Skeletal muscle satellite cell (primary cell): ENCODE data around the gene CASP2.

Experiments
- H3K27me3 ChIP-seq: 2 replicates; pipeline ENCODE4 v1.7.0; 2013; ENCODE audit warnings: low read length; ENCODE audit not compliant: control insufficient read depth, insufficient read depth
- H3K36me3 ChIP-seq: 2 replicates; pipeline ENCODE4 v1.7.0; 2013; ENCODE audit warnings: mild to moderate bottlenecking, control low read depth, low read length; ENCODE audit not compliant: insufficient read depth
- H3K4me1 ChIP-seq: 2 replicates; pipeline ENCODE4 v1.7.0; 2013; ENCODE audit warnings: low read length; ENCODE audit not compliant: control insufficient read depth, insufficient read depth
- H3K4me2 ChIP-seq: 2 replicates; pipeline ENCODE4 v1.7.0; 2013; ENCODE audit warnings: mild to moderate bottlenecking, low read length
- H3K4me3 ChIP-seq: 2 replicates; pipeline ENCODE4 v1.7.0; 2013; ENCODE audit warnings: low read length
- H3K9ac ChIP-seq: 2 replicates; pipeline ENCODE4 v1.7.0; 2013; ENCODE audit warnings: mild to moderate bottlenecking, low read depth, low read length, moderate library complexity
- H3K9me3 ChIP-seq: replicated peaks from 2 replicates; pipeline ENCODE4 v1.7.0; 2013; ENCODE audit warnings: mild to moderate bottlenecking, control low read depth, low read length

CASP2 gene

GRCh38 chr7:143343596-143343995 is 55.4 kb downstream of the CASP2 start:
- Histone ChIP-seq H3K4me3 (no peak overlapping the region), H3K36me3 (no peaks in the 10 kb centered on the region), H3K9me3 (no peaks in the 10 kb centered on the region), H3K4me1 (no peaks in the 10 kb centered on the region), H3K27me3 (peaks cover 47% of the 10 kb centered on the region), H3K9ac (no peak overlapping the region), H3K4me2 (no peak overlapping the region)

GRCh38 chr7:143345428-143345900 is 57.3 kb downstream of the CASP2 start:
- no peaks in the 10 kb centered on the region for H3K9me3 ChIP-seq
- H3K4me3 ChIP-seq: no peak overlapping the region
- H3K9ac ChIP-seq: no peak overlapping the region
- H3K36me3 ChIP-seq: no peaks in the 10 kb centered on the region
- peak overlapping the region; percentile 58 for H3K4me2 ChIP-seq
- no peaks in the 10 kb centered on the region for H3K4me1 ChIP-seq
- peaks cover 46% of the 10 kb centered on the region for H3K27me3 ChIP-seq

GRCh38 chr7:143346018-143346417 is 57.9 kb downstream of the CASP2 start:
- H3K9ac ChIP-seq: no peak overlapping the region
- H3K4me3 ChIP-seq: no peak overlapping the region
- H3K4me2 ChIP-seq: no peak overlapping the region
- H3K36me3 ChIP-seq: no peaks in the 10 kb centered on the region
- H3K9me3 ChIP-seq: no peaks in the 10 kb centered on the region
- H3K4me1 ChIP-seq: no peaks in the 10 kb centered on the region
- peaks cover 47% of the 10 kb centered on the region for H3K27me3 ChIP-seq

GRCh38 chr7:143347950-143348349 is 59.8 kb downstream of the CASP2 start:
- Histone ChIP-seq H3K4me2 (no peak overlapping the region), H3K36me3 (no peaks in the 10 kb centered on the region), H3K9me3 (no peaks in the 10 kb centered on the region), H3K9ac (no peak overlapping the region), H3K4me3 (no peak overlapping the region), H3K4me1 (no peaks in the 10 kb centered on the region), H3K27me3 (peaks cover 55% of the 10 kb centered on the region)

- no peaks in the 10 kb centered on the region for H3K36me3 ChIP-seq
- no peaks in the 10 kb centered on the region for H3K9me3 ChIP-seq
- H3K4me2 ChIP-seq: no peak overlapping the region
- peaks cover 47% of the 10 kb centered on the region for H3K27me3 ChIP-seq
- no peak overlapping the region for H3K9ac ChIP-seq
- no peaks in the 10 kb centered on the region for H3K4me1 ChIP-seq
- no peak overlapping the region for H3K4me3 ChIP-seq
Measured at GRCh38 chr7:143351060-143351459, 62.9 kb downstream of the CASP2 start.

GRCh38 chr7:143351574-143351973 is 63.4 kb downstream of the CASP2 start:
- Histone ChIP-seq H3K4me1 (no peaks in the 10 kb centered on the region), H3K4me3 (no peak overlapping the region), H3K9me3 (no peaks in the 10 kb centered on the region), H3K36me3 (no peaks in the 10 kb centered on the region), H3K27me3 (peaks cover 44% of the 10 kb centered on the region), H3K9ac (no peak overlapping the region), H3K4me2 (no peak overlapping the region)

GRCh38 chr7:143352531-143353002 is 64.4 kb downstream of the CASP2 start:
- Histone ChIP-seq H3K4me2 (no peak overlapping the region), H3K4me3 (no peak overlapping the region), H3K9me3 (no peaks in the 10 kb centered on the region), H3K9ac (no peak overlapping the region), H3K27me3 (peaks cover 37% of the 10 kb centered on the region), H3K36me3 (no peaks in the 10 kb centered on the region), H3K4me1 (no peaks in the 10 kb centered on the region)

GRCh38 chr7:143354376-143354775 is 66.2 kb downstream of the CASP2 start:
- Histone ChIP-seq H3K9ac (no peak overlapping the region), H3K4me2 (no peak overlapping the region), H3K36me3 (no peaks in the 10 kb centered on the region), H3K9me3 (no peaks in the 10 kb centered on the region), H3K27me3 (peaks cover 27% of the 10 kb centered on the region), H3K4me1 (no peaks in the 10 kb centered on the region), H3K4me3 (no peak overlapping the region)

- Histone ChIP-seq H3K4me3 (no peak overlapping the region), H3K9ac (no peak overlapping the region), H3K36me3 (no peaks in the 10 kb centered on the region), H3K9me3 (no peaks in the 10 kb centered on the region), H3K4me2 (no peak overlapping the region), H3K27me3 (peaks cover 23% of the 10 kb centered on the region), H3K4me1 (no peaks in the 10 kb centered on the region)
Measured at GRCh38 chr7:143354965-143355364, 66.8 kb downstream of the CASP2 start.

- peaks cover 18% of the 10 kb centered on the region for H3K27me3 ChIP-seq
- no peaks in the 10 kb centered on the region for H3K36me3 ChIP-seq
- H3K9ac ChIP-seq: no peak overlapping the region
- H3K9me3 ChIP-seq: no peaks in the 10 kb centered on the region
- H3K4me2 ChIP-seq: no peak overlapping the region
- H3K4me3 ChIP-seq: no peak overlapping the region
- no peaks in the 10 kb centered on the region for H3K4me1 ChIP-seq
Measured at GRCh38 chr7:143355450-143356385, 67.6 kb downstream of the CASP2 start.

- no peak overlapping the region for H3K4me3 ChIP-seq
- no peak overlapping the region for H3K4me2 ChIP-seq
- H3K9ac ChIP-seq: no peak overlapping the region
- H3K4me1 ChIP-seq: no peaks in the 10 kb centered on the region
- H3K27me3 ChIP-seq: peaks cover 22% of the 10 kb centered on the region
- no peaks in the 10 kb centered on the region for H3K36me3 ChIP-seq
- H3K9me3 ChIP-seq: no peaks in the 10 kb centered on the region
Measured at GRCh38 chr7:143356414-143357050, 68.4 kb downstream of the CASP2 start.
